Measurements from ENCODE around the gene ASB18.

Gene ASB18

DNA sequence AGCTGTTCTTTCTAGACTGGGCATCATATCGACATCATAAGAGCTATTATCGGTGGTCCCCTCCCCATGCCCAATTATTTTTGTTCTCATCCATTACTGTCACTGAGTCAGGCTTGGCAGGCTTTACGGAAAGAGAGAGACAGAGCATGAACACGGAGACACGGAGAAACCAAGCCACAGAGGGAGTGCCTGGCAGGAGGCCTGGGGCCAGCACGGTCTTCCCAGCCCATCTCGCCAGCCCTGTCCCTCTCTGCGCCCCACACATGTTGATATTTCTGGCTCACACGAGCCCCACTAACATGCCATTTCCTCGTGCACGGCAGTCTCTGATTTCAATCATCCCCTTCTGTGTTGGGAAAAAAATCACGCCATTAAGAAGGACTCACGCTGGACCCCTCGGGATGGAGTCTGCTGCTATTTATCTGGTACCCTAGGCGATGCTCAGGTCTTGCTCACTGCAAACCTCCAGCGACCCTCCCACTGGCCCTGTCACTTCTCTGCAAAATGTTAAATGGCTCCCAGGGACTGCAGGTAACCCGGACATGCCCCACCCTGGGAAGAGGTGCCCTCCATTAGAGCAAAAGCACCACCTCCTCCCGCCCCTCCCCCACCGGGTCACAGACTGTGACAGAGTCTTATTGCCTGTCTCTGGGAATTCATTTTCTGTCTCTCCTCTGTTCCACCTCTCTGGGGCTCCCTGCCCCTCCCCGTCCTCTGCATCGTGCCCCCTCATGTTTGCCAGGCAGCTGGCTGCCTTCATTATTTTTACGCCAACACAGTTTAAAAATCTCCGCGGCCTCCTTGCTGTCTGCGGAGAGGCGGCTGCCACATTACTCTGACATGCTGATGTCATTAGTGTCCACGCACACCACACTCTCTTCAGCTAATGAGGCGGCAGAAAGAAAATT lies 55.9 kb downstream of the ASB18 start:
- no peak for DNase-seq (ENCODE audit: low read depth in 3 of 3)

DNA sequence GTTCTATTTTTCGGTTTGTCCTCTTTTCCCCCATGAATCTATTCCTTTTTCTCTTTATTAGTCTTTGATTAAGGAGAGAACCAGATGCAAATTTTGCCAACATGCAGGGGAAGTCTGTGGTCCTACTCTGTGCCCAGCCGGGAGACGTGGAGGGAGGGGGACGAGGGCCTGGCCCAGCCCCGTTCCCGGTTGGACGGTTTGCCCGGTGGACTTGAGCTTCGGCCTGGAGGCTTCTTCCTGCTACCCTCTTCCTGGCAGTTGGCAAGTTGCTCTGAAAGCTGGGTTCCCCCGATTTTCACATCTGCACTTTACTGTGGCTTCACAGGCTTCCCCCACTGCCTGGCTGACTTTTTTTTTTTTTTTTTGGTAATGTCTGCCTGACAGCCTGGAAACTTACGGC lies 56.7 kb downstream of the ASB18 start:
- no peak for DNase-seq (ENCODE audit: low read depth in 3 of 3)

DNA sequence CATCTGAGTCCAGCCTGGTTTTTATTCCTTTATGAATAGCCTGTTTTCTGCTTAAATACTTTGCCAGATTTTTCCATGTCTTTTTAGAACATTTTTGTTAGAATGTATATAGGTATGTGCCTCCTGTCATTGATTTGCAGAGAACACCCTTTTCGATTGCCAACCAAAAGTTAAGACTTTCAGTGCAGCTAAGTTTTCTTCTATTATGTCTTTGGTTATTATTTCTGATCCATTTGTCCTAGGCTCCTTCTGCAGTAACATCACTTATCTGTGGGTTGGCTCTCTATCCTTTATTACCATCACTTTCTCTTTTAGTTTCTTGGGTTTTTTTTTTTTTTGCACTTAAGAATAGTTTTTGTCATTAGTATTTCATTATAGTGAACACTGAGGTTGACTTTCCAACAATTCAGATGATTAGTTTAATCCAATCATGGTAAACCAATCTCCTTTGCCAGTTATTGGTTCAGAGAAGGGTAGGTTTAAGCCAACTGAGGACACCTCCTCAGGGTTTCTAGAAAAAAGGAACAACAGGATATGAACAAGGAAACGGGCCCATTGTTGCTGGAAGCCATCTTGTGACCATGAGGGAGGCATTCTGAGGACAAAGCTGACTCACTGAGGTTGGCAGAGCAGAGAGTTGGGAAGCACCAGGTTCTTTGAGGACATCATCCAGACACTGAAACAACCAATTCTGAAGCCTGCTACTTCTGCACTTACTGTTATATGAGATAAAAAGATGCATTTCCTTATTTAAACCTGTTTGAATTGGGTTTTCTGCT lies 58.1 kb downstream of the ASB18 start:
- DNase-seq (ENCODE audit: low read depth in 3 of 3) = no peak

DNA sequence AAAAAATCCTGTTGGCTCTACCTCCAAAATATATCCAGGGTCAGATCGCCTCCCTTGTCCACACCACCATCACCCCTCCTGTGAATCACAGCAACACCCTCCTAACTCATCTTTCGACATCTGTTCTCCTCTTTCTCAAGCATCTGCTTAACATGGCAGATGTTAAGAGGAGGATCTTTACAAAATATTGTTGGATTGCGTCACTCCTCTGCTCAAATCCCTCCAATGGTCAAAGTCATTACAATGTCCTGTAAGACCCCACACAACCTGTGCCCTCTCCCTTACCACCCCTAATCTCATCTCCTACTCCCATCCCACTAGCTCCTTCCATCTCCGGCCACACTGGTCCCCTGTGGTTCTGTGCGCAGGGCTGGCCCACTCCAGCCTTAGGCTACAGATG lies 59.3 kb downstream of the ASB18 start:
- no peak for DNase-seq (ENCODE audit: low read depth in 3 of 3)

DNA sequence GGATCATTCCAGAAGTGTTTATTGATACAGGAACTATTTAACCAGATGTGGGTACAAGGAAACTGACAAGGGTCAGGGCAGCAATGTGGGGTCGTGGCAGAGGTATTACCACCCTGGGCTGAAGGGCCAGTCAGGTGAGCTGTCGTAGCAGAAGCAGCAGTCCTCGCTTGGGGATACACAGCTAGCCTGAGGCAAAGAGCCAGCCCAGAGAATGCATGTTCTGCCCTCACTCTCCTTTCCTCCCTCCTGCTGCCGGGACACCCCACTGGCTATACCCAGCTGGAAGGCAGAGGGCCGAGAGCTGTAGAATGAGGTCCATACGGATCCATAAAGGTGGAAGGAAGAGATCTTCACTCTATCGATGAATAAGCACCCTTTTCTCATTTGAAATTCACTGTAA lies 63.8 kb downstream of the ASB18 start:
- no peak for DNase-seq (ENCODE audit: low read depth in 3 of 3)

DNA sequence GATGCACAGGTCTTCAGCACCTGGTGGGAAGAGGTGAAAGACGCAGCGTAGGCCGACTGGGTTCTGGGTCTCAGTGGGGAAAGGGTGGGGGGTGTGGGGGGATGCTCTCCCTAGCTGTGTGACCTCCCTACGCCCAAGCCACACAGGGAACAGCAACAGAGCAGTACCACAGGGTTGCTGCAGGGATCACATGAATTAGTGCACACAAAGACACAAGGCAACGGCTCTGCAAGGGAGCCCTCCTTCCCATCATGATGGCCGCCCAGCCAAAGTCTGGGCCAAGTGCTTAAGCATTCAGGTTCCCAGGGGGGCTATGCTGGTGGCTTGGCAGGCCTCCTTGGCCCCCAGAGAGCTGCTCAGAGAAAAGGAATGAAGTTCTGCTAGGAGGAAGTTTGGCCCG lies 67.8 kb downstream of the ASB18 start:
- DNase-seq (ENCODE audit: low read depth in 3 of 3) = no peak

DNA sequence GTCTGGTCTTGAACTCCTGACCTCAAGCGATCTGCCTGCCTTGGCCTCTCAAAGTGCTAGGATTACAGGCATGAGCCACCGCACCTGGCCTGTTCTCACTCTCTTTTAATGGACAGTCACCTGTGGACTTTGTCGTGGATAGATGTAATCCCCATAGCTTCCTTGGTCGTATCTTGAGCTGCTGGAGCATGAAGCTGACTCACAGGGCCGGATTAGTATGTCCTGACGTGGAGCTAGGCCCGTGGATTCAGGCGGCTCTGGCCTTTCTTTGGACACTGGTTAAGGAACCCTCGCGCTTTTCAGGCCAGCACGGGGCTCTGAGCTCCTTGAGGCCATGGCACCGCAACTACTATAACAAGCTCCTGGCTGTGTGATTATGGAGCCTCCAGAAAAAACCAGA lies 68.5 kb downstream of the ASB18 start:
- DNase-seq (ENCODE audit: low read depth in 3 of 3) = no peak

DNA sequence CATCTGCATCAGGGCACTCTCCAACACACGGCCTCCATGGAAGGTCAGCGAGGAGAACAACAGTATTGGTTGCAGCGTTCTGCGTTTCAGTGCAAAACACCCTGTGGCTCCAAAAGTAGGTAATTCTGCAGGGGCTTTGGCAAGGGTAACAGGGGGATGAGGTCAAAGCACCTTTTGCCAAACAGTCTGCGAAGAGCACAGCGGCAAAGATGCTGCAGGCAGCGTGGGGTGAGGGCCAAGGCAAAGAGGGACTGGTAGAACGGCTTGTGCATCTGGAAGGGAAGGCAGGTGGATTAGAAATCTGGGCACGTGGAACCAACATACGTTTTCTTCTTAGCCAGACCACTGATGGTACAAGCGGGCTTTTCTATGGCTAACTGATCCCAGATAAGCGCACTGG lies 69.4 kb downstream of the ASB18 start:
- no peak for DNase-seq (ENCODE audit: low read depth in 3 of 3)

DNA sequence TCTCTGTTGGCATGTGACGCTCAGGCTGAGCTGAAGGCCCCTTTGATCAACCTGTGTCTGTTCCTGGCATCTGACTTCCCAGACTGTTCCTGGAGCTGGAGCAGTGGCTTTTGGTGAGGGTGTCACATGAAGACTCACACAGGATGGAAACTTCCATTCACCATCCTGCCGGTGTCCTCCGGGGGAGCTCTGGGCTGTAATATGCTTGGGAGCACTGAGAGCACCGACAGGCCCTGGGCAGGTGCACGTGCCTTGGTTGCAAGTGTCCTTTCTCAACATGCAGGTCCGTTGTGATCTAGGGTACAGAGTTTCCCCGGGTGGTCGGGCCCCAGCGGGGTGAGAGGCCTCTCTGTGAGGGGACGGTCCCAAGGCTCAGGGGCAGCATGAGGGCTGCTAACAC lies 71.2 kb downstream of the ASB18 start:
- no peak for DNase-seq (ENCODE audit: low read depth in 3 of 3)

DNA sequence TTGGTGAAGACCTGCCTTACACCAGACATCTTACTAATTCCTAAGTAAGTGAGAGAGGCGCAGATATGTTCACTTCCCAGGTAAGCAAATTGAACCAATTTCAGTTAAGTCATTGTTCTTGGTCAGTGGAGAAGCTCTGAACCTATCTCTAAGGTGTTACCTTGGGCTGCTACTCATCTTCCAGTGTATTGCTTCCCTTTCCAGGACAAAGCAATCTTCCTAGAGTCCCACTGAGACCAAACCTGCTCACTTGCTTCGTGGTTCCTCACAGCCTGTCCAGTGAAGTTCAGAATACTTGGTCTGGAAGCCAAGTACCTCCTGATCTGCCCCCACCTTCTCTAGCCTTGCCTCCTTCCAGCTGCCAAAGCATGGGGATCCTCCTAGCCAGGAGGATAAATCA lies 73.5 kb downstream of the ASB18 start:
- no peak for DNase-seq (ENCODE audit: low read depth in 3 of 3)

DNA sequence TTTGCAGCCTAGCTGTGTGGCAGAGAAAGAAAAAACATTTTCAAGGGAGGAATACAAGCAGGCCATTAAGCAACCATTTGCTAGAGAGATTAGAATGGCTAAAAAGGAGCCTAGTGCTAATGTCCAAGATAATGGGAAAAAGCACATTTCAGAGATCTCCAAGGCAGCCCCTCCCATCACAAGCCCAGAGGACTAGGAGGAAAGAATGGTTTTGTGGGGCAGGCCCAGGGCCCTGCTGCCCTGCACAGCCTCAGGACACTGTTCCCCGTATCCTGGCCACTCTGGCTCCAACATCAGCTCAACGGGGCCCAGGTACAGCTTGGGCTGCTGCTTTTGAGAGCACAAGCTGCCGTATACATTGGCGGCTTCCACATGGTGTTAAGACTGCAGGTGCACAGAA lies 79.5 kb downstream of the ASB18 start:
- DNase-seq (ENCODE audit: low read depth in 3 of 3) = no peak

DNA sequence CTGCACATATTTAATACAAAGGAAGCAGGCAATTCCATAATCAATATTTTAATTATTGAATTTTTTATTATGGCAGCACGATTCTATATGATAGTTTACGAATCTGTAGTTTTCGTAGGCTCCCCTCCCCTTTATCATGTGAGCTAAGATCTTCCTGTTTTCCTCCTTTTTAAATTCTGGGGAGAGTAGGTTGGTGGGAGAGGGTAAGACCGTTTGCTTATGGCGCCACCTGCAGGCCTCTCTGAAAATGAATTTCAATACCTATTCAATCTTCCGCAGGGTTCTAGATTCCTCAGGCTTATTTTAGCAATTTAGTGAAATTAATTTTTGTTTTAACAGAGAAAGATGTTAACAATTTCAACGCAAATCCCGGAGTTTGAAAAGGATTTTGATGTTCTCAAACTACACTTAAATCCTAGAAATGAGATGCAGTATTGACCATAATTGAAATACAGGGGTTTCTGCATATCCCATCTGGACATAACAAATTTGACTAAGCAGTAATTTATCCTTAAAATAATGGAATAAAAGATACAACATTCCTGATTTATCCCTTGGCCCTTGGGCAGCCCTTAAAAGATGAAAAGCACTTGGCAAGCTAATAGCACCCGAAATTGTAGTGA lies 83.3 kb downstream of the ASB18 start:
- DNase-seq (ENCODE audit: low read depth in 3 of 3) = no peak

DNA sequence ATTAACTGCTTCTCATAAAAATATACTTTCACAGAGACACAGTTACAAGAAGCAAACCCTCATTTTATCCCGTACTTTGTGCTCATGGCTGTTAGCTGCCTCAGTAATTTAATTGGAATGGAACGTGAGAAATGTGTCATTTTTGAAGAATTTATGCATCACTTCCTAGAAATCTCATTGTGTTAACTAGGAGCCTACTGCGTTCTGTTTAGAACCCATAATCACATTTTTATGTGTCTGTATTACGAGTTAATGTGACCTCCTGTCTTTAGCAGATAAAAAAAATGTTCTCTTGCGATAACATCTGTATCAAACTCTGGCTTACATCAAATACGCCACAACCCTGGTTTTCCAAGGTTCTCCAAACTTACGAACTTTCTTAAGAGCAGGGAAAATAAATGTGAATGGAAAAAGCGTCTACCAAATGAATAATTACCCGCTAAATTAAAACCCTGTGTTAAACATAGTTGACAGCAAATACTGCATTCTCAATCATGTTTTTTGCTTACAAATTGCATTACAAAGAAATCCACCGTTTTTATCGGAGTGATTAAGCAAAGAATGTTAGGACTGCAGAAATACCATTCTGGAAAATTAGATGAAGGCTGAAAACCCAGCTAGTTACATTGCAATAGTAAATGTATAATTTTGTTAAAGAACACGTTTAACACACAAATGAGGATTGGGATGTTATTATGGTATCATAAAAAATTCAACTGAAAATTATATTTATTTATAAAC lies 84.0 kb downstream of the ASB18 start:
- no peak for DNase-seq (ENCODE audit: low read depth in 3 of 3)

DNA sequence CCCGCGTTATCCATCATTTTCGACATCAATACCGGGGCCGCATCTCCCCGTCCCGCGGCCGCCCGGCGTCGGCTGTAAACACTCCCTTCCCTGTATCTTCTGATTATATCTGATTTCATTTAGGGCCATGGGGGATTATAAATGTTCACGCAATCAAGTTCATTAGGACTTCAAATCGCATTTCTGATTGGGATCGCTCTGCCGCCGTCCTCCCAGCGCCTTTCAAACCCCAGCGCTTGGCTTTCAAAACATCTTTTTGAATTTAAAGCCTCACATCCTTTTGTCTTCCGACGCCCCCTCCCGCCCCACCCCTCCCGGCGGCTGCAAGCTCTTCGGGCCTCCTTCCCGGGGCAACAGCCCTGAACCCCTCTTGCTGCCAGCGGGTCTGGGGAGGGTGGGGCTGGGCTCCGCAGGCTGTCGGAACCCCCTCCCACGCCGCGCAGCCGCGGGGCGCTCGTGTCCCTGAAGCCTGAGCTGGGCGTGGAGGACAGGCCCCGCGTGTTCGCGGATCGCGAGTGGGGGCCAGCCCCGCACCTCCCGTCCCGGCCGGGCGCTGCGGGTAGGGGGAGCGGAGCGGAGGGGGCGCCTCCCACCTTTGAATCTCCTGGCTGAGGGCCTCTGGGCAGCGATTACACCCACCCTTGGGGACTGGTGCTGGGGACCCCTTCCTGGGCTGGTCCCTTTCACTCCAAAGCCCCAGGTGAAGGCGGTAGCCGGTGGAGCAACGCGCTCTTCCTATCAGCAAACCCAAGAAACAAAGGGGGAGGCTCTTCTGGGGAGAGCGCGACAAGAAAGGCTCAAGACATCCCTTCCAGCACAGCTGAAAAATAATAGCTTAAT lies 84.8 kb downstream of the ASB18 start:
- DNase-seq (ENCODE audit: low read depth in 3 of 3) = no peak

DNA sequence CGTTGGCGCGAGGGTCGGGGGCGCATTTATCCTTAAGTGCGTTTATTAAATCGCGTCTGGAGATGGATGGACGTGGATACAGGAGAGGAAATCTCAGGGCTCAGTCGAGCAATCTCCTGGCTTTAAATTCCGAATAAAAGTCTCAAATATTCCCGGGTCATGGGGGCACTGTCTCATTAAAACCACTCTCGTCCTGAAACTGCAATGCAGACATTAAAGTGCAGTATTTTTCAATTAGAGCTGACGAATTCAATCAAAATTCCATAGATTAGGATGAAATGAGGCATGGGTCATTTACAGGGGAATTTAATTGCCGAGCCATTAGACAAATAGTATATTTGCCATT lies 85.3 kb downstream of the ASB18 start:
- no peak for DNase-seq (ENCODE audit: low read depth in 3 of 3)

DNA sequence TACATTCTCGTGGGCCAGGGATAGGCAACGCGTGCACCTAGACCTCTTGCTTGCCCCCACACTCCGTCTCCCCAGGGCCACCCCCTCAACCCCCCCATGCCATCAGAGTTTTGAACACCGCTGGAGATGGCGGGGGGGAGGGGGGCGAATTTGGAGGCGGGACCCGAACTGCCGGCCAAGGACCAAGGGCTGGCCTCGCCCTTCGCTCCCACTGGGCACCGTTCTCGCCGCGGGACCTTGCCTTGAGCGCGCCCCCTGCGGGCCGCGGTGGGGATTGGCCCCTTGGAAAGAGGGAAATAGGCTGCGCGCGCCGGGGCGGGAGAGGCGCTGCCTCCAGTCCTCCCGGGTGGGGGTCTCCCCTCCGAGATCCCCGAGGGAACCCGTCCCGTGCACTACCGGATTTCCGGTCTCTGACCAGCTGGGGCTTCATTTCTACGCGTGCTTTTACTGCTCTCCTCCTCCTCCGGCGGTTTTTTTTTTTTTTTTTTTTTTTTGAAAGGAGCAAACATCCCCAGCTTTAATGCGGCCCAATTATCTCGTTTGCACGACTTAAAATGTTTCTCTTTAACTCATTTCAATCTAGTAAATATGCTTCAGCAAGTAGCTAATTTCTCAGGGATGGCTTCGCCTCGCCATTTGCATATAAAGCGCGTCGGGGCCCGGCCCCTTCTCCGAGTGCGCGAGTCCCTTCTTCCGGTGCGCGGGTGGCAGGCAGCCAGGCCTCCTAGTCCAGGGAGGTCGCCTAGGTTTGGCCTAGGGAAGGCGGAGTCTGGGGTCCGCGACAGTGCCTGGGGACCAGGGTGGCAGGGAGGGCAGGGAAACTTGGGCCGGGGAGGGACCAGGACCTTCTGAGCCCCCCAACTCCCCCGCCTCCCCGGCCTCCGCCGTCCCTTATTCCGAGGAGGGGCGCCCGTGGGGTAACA lies 86.0 kb downstream of the ASB18 start:
- no peak for DNase-seq (ENCODE audit: low read depth in 3 of 3)

DNA sequence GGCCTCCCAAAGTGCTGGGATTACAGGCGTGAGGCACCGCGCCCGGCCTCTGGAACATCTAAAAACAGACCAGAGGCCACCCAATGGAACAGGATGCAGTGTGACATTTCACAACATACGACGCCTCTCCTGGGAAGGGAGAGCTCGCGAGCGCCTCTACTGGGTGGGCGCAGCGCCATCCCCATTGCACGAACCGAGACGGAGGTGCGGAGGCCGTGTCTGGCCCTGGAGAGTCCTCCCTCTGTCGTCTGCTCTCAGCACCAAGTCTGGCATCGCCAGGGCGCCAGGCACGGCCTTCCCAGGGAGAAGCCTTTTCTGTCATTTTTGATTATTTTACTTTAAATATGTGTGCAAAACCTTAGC lies 86.6 kb downstream of the ASB18 start:
- no peak for DNase-seq (ENCODE audit: low read depth in 3 of 3)

DNA sequence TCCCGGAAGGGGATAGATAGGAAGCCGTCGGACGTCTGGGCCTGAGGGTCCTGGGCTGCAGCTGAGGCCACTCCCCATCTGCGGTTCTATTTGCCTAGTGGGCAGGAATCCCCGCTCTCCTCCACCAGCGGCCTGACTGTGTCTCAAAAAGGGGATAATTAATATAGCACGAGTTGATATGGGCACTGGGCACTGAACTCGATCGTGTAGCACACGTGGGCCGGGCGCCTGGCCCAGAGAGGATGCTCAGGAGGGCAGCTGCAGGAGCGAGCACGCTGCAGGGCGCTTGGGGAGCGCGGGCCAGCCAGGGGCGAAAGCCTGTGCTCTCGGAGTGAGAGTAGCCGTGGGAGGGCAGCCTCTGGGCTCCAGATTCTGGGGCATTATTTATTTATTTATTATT lies 87.3 kb downstream of the ASB18 start:
- no peak for DNase-seq (ENCODE audit: low read depth in 3 of 3)

DNA sequence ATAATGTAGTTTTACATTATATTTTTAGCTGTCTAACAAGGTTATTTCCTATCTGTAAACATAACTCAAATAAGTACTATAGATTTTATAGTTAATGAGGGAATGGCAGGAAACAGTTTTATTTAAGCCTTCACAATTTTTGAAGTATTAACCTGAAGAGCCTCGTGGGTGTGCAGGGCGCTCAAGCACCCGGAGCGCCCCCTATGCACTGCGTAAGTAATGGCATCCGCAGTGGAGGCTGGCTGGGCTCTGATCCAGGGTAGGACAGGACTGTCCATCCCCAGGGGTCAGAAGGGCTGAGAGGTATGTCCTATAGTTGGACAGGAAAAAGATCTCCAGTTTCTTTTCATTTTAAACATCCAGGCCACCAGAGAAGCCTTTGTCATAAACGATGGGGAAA lies 87.8 kb downstream of the ASB18 start:
- DNase-seq (ENCODE audit: low read depth in 3 of 3) = no peak

DNA sequence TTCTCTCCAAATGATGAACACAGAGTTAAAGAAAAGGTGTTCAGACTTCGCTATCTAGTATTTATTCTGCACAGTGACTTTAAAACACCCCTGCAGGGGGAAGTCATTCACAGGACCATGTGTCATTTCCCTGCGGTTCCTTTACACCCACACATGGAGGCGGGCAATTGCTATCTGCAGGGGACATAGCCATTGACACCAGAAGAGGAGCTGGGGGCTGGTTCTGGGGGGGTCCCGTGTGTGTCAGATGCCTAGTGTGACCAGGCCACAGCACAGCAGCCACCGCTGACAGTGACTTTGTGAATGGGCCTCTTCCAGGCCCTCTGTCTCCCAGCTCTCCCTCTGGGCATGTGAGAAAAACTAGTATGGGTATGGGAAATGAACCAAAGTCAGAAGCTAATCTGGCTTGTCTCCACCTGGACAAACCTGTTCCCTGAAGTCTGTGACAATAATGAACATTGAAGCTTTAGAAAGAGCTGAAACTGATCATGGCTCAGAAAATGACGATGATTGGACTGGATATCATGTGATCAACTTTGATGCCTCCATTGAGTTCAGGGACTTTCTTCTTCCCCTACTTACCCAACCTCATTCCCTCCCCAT lies 88.6 kb downstream of the ASB18 start:
- no peak for DNase-seq (ENCODE audit: low read depth in 3 of 3)

Data from stimulated activated CD4-positive, alpha-beta T cell treated with anti-CD3 and anti-CD28 coated beads, TNF-alpha, amount 100 ng/mL, for 4 hours (primary cell).